Measurements from ENCODE around the gene VRTN.
A peak's percentile ranks its signal among the peaks of the same experiment; 100 is the strongest.
"Not testable (repeated sequence)": the region's sequence is repeated elsewhere in the genome, so short reads cannot be mapped to it uniquely, and the experiment has no call there.

The VRTN gene

GRCh38 chr14:74350211-74350927, 2.1 kb downstream of the VRTN start:
- no peak for DNase-seq

GRCh38 chr14:74350928-74351323, 2.7 kb downstream of the VRTN start:
- no peak for DNase-seq

GRCh38 chr14:74356892-74357575, 8.8 kb downstream of the VRTN start:
- DNase-seq = no peak

- DNase-seq = no peak
Observed at GRCh38 chr14:74357585-74357984, 9.3 kb downstream of the VRTN start.

- DNase-seq = no peak
Observed at GRCh38 chr14:74358176-74358829, 10.0 kb downstream of the VRTN start.

GRCh38 chr14:74360163-74360562, 11.9 kb downstream of the VRTN start:
- DNase-seq = no peak

DNA sequence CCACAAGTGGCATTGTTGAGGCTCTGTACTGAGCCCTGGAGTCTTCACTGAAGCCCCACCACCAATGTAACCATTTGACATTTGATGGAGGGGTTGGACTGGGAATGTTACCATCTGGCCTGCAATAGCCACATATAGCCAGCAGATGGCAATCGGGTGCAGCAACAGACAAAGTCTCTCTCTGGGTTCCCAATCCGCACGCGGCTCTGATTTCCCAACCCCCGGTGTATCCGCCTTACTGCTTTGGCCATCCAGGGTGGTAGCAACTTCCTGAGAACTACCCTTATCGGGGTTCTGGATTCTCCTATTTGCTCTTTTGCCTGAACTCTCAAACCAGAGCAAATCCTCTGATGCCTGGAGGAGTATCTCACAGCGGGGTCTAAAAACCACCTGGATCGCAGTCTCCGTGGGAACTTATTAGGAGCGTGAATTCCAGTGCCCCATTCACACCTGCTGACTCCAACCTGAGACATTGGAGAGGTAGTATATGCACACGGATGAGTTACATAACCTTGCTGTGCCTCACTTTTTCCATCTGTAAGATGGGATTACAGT, 14.2 kb downstream of the VRTN start:
- DNase-seq = peak; percentile 71

DNA sequence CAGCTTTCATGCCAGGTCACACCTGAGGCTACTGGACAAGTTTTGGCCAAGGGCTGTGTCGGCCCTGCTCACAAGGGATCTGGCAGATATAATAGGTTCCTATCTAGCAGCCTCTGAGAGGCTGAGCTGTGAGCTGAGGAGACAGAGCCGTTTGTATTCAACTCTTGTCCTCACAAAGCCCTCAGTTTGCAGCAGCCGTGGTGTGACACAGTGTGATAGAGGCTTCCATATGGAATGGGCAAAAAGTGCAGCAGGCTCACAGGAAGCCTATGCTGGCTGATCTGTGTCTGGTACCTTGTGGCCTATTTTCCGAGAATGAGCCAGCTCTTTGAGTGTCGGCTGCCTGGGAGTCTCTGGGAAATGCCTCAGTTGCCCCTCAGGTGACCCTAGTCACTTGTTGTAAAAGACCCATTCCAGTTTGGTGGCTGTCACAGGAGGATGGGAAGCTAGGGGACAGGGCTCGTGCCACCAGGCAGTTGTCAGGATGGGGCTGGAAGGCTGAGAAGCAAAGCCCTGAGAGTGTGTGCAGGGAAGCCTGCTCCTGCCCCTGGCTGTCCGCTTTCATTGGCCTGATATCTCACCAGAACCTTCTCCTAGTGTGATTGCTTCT, 16.1 kb downstream of the VRTN start:
- DNase-seq = no peak

DNA sequence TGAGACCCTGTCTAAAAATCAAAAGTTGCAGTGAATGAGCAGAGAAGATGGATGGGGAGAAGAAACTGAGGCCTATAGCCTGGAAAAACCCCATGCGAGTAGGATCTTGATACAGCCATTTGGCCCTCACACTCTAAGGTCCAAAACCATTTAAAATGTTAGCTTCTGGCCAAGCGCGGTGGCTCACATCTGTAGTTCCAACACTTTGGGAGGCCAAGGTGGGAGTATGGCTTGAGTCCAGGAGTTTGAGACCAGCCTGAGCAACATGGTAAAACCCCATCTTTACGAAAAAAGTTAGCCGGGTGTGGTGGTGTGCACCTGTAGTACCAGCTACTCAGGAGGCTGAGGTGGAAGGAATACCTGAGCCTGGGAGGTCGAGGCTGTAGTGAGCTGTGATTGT, 19.8 kb downstream of the VRTN start:
- no peak for DNase-seq

DNA sequence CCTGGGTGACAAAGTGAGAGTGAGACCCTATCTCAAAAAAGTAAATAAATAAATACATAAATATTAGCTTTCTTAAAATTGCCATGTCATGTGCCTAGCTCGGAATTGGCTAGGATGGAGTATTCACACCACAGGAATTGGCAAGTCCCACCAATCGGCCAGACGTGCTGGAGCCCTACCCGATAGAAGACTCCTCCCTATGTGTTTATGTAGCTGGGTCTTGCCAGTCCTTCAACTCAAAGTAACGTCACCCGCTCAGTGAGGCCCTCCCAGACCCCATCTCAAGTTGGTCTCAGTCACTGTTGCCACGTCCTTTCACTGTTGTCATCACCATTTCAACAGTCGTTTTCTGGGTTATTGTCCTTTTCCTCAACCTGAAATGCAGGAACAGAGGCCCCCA, 20.2 kb downstream of the VRTN start:
- no peak for DNase-seq

DNA sequence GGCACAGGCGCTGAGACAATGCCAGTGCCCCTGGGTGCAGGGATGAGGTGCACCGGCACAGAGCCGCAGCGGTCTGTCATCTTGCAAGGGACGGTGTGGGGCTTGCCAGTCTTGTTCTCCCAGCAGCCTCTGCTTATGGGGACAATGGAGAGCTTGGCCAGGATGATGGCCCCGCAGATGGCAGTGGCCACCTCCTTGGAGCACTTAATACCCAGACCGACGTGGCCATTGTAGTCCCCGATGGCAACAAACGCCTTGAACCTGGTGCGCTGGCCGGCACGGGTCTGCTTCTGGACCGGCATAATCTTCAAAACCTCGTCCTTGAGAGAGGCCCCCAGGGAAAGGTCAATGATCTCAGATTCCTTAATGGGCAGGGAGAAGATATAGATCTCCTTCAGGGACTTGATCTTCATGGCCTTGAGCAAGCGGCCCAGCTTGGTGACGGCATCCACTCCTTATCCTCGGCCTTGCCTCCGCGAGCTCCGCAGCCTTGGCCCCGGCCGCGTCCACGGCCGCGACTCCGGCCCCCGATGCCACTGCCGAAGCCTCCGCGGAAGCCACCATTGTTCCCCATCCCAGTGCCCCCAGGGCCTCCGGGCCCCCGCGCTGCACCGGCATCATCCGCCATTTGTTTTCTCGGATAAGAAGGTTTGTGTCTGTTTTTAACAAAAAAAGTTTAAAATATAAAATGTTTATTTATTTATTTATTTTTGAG, 29.9 kb downstream of the VRTN start:
- DNase-seq = no peak

- DNase-seq = no peak
Observed at GRCh38 chr14:74380172-74380571, 31.9 kb downstream of the VRTN start.

DNA sequence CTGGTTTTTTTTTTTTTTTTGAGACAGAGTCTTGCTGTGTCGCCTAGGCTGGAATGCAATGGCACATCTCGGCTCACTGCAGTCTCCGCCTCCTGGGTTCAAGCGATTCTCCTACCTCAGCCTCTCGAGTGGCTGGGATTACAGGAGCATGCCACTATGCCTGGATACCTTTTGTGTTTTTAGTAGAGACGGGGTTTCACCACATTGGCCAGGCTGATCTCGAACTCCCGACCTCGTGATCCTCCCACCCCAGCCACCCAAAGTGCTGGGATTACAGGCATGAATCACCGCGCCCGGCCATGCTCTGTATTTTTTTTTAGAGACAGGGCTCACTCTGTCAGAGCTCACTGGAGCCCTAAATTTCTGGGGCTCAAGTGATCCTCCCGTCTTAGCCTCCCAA, 32.6 kb downstream of the VRTN start:
- no peak for DNase-seq

- DNase-seq = not testable (repeated sequence)
Observed at GRCh38 chr14:74381571-74381970, 33.3 kb downstream of the VRTN start.

DNA sequence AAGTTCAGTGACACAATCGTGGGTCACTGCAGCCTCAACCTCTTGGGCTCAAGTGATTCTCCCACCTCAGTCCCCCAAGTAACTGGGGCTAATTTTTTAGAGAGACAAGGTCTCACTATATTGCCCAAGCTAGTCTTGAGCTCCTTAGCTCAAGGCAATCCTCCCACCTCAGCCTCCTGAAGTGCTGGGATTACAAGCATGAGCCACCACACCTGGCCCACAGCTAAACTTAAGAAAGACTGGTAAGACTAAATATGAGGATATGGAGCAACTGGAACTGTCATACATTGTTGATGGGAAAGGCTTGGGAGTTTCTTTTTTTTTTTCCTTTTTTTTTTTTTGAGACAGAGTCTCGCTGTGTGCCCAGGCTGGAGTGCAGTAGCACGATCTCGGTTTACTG, 34.0 kb downstream of the VRTN start:
- no peak for DNase-seq

DNA sequence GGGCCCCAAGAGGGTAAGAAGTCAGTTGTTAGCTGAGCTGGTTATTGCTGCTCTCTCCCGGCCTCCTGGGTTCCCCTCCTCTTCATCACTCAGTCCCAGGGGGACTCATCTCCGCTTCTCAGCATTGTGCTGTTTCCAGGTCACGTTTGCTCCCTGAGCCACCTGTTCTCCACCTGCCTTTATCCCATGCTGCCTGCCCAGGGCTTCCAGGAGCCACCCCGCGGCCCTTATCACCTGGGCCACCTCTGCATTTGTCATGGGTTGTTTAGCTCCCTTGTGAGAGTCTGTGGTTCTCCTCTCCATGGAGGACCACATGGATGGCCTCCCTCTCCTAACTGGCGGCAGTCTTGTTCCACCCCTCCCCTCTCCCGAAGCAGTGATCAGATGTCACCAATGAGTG, 41.7 kb downstream of the VRTN start:
- DNase-seq = no peak

DNA sequence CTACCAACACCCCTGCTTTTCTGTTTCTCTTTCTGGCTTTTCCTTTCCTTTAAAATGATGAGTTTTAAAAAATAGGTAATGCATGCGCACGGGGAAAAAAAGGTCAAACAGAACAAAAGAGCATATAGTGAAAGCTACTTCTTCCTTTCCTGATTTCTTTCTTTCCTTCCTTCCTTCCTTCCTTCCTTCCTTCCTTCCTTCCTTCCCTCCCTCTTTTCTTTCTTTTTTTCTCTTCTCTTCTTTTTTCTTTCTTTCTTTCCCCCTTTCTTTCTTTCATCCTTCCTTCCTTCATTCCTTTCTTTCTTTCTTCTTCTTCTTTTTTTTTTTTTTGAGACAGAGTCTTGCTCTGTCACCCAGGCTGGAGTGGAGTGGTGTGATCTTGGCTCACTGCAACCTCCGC, 42.2 kb downstream of the VRTN start:
- DNase-seq = not testable (repeated sequence)

- DNase-seq = no peak
Observed at GRCh38 chr14:74391479-74391878, 43.2 kb downstream of the VRTN start.

- no peak for DNase-seq
Observed at GRCh38 chr14:74392616-74393570, 44.6 kb downstream of the VRTN start.

- no peak for DNase-seq
Observed at GRCh38 chr14:74394549-74394948, 46.3 kb downstream of the VRTN start.

GRCh38 chr14:74395094-74395493, 46.8 kb downstream of the VRTN start:
- DNase-seq = no peak

All from activated T-cell treated with anti-CD3 and anti-CD28 coated beads, Interleukin-2, amount 50 U/mL, for 1 hour (primary cell).